ENCODE data around the gene RANGAP1. TPM values are rescaled to one million over a fixed set of nuclear protein-coding genes. Genes with fewer than 3 reads are reported as not detected.

RANGAP1 gene
- total RNA-seq, 2 experiments from 2014 or later = 150 to 151 TPM

- TF ChIP-seq CTCF (IDR thresholded peaks at IDR 0.05) = no peak
- CTCF ChIA-PET = no interaction called here
- Mint-ChIP-seq H3K9me3 (no peaks in the 10 kb centered on the region), H3K4me1 (ENCODE audit: low read depth) (peaks cover 5% of the 10 kb centered on the region), H3K36me3 (ENCODE audit: low read depth) (no peaks in the 10 kb centered on the region), H3K27ac (no peak overlapping the region), H3K4me3 (no peak overlapping the region), H3K27me3 (no peaks in the 10 kb centered on the region)
- intact Hi-C loops (cut with micrococcal nuclease) = no loop called here
- ATAC-seq (no peak), DNase-seq (no peak)
- POLR2A ChIA-PET = no interaction called here
Measured at GRCh38 chr22:41290262-41291221, 4.6 kb upstream of the RANGAP1 start.

GRCh38 chr22:41289671-41290070 lies 3.7 kb upstream of the RANGAP1 start:
- Mint-ChIP-seq H3K27ac (no peak overlapping the region), H3K36me3 (ENCODE audit: low read depth) (peaks cover 3% of the 10 kb centered on the region)

GRCh38 chr22:41288245-41288946 lies 2.4 kb upstream of the RANGAP1 start:
- intact Hi-C loops (cut with micrococcal nuclease) = no loop called here
- ChIA-PET CTCF (interaction anchor here (1.0 kb wide), 1 partner anchor 13 kb away, joined by 4 read pairs; the partner anchor contains the start of gene ZC3H7B), POLR2A (interaction anchor here (1.0 to 1.9 kb wide), 2 partner anchors 13 to 15 kb away, joined by 3 to 9 read pairs; partner anchors contain the start of gene ZC3H7B)
- Mint-ChIP-seq H3K27me3 (no peaks in the 10 kb centered on the region), H3K4me3 (peak overlapping the region; percentile 15), H3K4me1 (ENCODE audit: low read depth) (peaks cover 17% of the 10 kb centered on the region), H3K27ac (peak overlapping the region; percentile 82), H3K9me3 (no peaks in the 10 kb centered on the region), H3K36me3 (ENCODE audit: low read depth) (peaks cover 8% of the 10 kb centered on the region)
- no peak for TF ChIP-seq CTCF (IDR thresholded peaks at IDR 0.05)
- DNase-seq (no peak), ATAC-seq (no peak)

More at GRCh38 chr22:41289671-41290070, 3.7 kb upstream of the RANGAP1 start:
- peaks cover 12% of the 10 kb centered on the region for H3K4me1 Mint-ChIP-seq (ENCODE audit: low read depth)
- TF ChIP-seq CTCF (IDR thresholded peaks at IDR 0.05) = no peak
- no peak overlapping the region for H3K4me3 Mint-ChIP-seq
- CTCF ChIA-PET = no interaction called here
- DNase-seq = no peak
- POLR2A ChIA-PET = interaction anchor here (0.5 to 1.9 kb wide), 3 partner anchors 12 to 313 kb away, joined by 3 to 9 read pairs (median 3); partner anchors contain the start of gene ZC3H7B
- no peaks in the 10 kb centered on the region for H3K27me3 Mint-ChIP-seq
- no peaks in the 10 kb centered on the region for H3K9me3 Mint-ChIP-seq
- intact Hi-C loops (cut with micrococcal nuclease) = no loop called here
- no peak for ATAC-seq

GRCh38 chr22:41286639-41287091 lies 678 bp upstream of the RANGAP1 start:
- ChIA-PET POLR2A (interaction anchor here (0.7 to 3.1 kb wide), 21 partner anchors 10 to 335 kb away, joined by 3 to 33 read pairs (median 4); partner anchors contain the start of genes ACO2, DESI1, EP300 and PHF5A), CTCF (interaction anchor here (0.9 to 1.8 kb wide), 3 partner anchors 15 to 117 kb away, joined by 3 to 9 read pairs (median 4); partner anchors contain the start of gene ZC3H7B)
- Mint-ChIP-seq H3K36me3 (ENCODE audit: low read depth) (peaks cover 17% of the 10 kb centered on the region), H3K4me1 (ENCODE audit: low read depth) (peaks cover 23% of the 10 kb centered on the region), H3K27me3 (no peaks in the 10 kb centered on the region), H3K9me3 (no peaks in the 10 kb centered on the region), H3K27ac (peak overlapping the region; percentile 99), H3K4me3 (peak overlapping the region; percentile 94)
- peak; percentile 31 for ATAC-seq
- peak; percentile 82 for DNase-seq
- intact Hi-C loops (cut with micrococcal nuclease) = no loop called here
- TF ChIP-seq CTCF (IDR thresholded peaks at IDR 0.05) = no peak
